Measurements from ENCODE around the gene KLHL29.

The KLHL29 gene

GRCh38 chr2:23621616-23622015 is 236.6 kb downstream of the KLHL29 start:
- no peak for DNase-seq

- DNase-seq, result no peak
Measured at GRCh38 chr2:23622466-23622865, 237.5 kb downstream of the KLHL29 start.

GRCh38 chr2:23622966-23623675 is 238.1 kb downstream of the KLHL29 start:
- DNase-seq, result no peak

- no peak for DNase-seq
Measured at GRCh38 chr2:23624378-23624777, 239.4 kb downstream of the KLHL29 start.

- no peak for DNase-seq
Measured at GRCh38 chr2:23624915-23625314, 239.9 kb downstream of the KLHL29 start.

GRCh38 chr2:23625726-23626125 is 240.7 kb downstream of the KLHL29 start:
- DNase-seq, result no peak

GRCh38 chr2:23626701-23627230 is 241.8 kb downstream of the KLHL29 start:
- DNase-seq, result no peak

GRCh38 chr2:23627236-23628009 is 242.4 kb downstream of the KLHL29 start:
- no peak for DNase-seq

GRCh38 chr2:23628926-23629771 is 244.2 kb downstream of the KLHL29 start:
- DNase-seq, result no peak

GRCh38 chr2:23629772-23630480 is 244.9 kb downstream of the KLHL29 start:
- DNase-seq, result no peak

GRCh38 chr2:23630961-23631360 is 246.0 kb downstream of the KLHL29 start:
- DNase-seq, result no peak

GRCh38 chr2:23631389-23631788 is 246.4 kb downstream of the KLHL29 start:
- DNase-seq, result no peak

GRCh38 chr2:23632386-23632785 is 247.4 kb downstream of the KLHL29 start:
- DNase-seq, result no peak

- no peak for DNase-seq
Measured at GRCh38 chr2:23632831-23633395, 247.9 kb downstream of the KLHL29 start.

GRCh38 chr2:23633966-23634365 is 249.0 kb downstream of the KLHL29 start:
- no peak for DNase-seq

- no peak for DNase-seq
Measured at GRCh38 chr2:23635442-23636340, 250.7 kb downstream of the KLHL29 start.

GRCh38 chr2:23636426-23636825 is 251.4 kb downstream of the KLHL29 start:
- no peak for DNase-seq

GRCh38 chr2:23637011-23637778 is 252.2 kb downstream of the KLHL29 start:
- DNase-seq, result no peak

- DNase-seq, result no peak
Measured at GRCh38 chr2:23639406-23639982, 254.5 kb downstream of the KLHL29 start.

- DNase-seq, result no peak
Measured at GRCh38 chr2:23640711-23641110, 255.7 kb downstream of the KLHL29 start.
